GM20000 (cell line): ENCODE results near the gene B4GALT3.
A peak's percentile ranks its signal among the peaks of the same experiment; 100 is the strongest.

Experiments used
- DNase-seq: peaks from one replicate; pipeline ENCODE4 v3.0.0; 2012; ENCODE audit warnings: low spot score
- TF ChIP-seq, protein P1 (sequence below): IDR thresholded peaks from 2 replicates; pipeline ENCODE4 v1.5.1; 2012; ENCODE audit warnings: mild to moderate bottlenecking, control low read depth; ENCODE audit errors: extremely low read depth, missing control alignments

B4GALT3 gene

DNA sequence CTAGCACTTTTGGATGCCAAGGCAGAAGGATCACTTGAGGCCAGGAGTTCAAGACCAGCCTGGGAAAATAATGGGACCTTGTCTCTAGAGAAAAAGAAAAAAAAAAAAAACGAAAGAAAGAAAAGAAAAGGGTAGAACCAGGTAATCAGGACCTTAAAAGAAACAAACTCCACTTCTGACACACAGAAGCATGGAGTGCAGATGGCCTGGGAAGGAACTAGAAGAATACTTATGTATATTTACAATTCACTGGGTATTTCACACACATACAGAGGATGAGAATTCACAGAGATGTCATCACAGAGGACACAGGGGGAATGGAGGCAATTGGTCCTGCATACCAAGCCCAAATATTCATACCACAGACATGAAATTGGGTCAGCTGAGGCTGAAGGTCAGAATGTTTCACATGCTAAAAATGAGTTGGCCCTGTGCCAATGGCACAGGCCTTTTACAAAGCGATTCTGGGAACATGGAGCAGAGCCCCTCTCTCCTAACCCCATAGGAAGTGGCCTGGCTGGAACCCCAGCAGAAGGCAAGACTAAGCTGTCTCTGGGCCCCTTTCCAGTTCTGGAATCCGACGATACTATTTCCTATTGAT, 4.4 kb downstream of the B4GALT3 start:
- DNase-seq = no peak
- TF ChIP-seq, protein P1, sequence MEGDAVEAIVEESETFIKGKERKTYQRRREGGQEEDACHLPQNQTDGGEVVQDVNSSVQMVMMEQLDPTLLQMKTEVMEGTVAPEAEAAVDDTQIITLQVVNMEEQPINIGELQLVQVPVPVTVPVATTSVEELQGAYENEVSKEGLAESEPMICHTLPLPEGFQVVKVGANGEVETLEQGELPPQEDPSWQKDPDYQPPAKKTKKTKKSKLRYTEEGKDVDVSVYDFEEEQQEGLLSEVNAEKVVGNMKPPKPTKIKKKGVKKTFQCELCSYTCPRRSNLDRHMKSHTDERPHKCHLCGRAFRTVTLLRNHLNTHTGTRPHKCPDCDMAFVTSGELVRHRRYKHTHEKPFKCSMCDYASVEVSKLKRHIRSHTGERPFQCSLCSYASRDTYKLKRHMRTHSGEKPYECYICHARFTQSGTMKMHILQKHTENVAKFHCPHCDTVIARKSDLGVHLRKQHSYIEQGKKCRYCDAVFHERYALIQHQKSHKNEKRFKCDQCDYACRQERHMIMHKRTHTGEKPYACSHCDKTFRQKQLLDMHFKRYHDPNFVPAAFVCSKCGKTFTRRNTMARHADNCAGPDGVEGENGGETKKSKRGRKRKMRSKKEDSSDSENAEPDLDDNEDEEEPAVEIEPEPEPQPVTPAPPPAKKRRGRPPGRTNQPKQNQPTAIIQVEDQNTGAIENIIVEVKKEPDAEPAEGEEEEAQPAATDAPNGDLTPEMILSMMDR = no peak

DNA sequence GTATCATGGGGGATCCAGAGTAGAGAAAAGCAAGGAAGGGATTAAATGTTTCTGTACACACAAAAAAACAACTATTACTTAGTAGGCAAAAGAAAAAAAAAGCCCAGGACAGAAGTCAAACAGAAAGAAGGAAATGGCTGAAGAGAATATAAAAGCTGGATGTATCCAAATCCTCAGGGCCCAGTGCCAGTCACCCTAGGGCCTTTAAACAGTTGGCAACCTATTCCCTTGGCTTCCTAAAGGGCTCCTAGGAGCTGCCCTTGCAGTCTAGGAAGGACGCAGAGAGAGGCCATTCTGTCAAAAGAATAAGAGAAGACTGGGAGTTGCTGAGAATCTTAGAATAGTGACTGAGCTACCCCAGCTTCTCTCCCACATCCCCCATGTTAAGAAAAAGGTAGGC, 5.0 kb downstream of the B4GALT3 start:
- TF ChIP-seq, protein P1 = no peak
- no peak for DNase-seq

DNA sequence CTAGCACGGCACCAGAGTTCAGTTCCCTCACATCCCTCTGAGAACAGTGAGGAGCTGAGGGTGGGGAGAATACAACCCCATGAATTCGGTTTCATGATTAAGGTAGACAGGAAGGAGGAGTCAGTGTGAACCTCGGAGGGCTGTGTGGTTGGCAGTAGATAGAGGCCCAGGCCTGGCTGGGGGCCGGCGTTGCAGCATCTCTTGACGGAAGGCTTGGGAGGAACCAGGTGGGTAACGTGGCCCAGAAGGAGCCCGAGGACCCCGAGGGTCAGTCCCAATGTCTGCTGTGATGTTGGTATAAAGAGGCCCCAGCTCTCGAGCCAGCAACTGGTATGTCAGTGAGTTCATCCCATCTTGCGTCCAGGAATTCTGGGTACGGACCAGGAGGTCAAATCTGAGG, 5.6 kb downstream of the B4GALT3 start:
- no peak for DNase-seq
- TF ChIP-seq, protein P1 = no peak

DNA sequence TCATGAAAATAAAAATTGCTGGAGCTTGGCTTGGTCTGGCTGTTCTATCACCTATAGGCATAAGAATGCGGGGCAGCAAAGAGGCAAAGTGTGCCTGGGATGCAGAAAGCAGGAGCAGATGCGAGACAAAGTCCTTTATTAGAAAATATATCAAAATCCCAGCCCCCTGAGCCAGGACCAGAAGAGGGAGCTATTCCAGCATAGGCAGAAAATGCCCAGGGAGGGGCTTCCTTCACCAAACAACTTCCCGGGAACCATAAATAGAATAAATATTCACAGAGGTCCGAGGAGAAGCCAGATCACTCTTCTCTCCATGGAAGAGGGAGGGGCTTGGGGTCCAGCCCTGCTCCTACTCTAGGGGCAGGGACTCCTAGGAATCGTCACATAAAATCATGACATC, 6.1 kb downstream of the B4GALT3 start:
- TF ChIP-seq, protein P1 = no peak
- DNase-seq = no peak

DNA sequence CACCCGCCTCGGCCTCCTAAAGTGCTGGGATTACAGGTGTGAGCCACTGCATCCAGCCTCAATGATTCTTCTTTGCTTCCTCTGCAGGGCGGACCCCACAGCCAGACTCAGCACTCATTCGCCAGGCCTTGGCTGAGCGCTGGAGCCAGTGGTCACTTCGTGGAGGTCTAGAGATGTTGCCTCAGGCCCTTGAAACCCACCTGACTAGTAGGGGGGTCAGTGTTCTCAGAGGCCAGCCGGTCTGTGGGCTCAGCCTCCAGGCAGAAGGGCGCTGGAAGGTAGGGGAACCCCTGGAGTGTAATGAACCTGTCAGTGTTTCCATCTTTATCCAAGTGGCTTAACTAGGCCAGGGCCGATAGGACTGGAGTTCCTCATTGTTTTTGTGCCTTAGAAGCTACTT, 8.4 kb downstream of the B4GALT3 start:
- DNase-seq = no peak
- TF ChIP-seq, protein P1 = no peak

DNA sequence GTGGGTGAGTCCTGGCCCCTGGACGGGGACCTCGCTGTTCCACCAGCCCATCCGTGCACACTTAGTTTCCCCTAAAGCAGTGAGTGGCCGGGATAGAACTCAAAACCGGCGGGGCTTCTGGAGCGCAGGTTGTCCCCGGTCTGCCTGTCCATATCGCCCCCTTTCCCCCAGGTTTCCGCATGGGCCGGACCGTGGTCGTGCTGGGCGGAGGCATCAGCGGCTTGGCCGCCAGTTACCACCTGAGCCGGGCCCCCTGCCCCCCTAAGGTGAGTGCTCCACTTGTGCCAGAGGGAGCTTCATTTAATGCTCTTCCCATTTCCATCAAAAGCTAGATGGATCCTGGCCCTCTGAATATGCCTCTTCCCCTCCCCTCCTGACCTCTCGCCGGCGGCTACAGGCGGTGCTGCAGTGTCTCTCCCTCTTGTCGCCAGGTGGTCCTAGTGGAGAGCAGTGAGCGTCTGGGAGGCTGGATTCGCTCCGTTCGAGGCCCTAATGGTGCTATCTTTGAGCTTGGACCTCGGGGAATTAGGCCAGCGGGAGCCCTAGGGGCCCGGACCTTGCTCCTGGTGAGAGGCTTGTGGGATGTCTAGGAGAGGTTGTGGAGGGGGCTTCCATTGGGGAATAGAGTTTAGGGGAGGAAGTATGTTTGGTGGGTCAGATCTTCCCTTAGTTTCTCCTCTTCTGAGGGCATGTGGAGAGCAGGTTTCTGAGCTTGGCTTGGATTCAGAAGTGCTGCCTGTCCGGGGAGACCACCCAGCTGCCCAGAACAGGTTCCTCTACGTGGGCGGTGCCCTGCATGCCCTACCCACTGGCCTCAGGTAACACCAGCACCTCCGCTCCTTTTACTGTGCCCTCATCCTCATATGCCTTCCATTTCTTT, 10.4 kb downstream of the B4GALT3 start:
- TF ChIP-seq, protein P1 = no peak
- DNase-seq = no peak

DNA sequence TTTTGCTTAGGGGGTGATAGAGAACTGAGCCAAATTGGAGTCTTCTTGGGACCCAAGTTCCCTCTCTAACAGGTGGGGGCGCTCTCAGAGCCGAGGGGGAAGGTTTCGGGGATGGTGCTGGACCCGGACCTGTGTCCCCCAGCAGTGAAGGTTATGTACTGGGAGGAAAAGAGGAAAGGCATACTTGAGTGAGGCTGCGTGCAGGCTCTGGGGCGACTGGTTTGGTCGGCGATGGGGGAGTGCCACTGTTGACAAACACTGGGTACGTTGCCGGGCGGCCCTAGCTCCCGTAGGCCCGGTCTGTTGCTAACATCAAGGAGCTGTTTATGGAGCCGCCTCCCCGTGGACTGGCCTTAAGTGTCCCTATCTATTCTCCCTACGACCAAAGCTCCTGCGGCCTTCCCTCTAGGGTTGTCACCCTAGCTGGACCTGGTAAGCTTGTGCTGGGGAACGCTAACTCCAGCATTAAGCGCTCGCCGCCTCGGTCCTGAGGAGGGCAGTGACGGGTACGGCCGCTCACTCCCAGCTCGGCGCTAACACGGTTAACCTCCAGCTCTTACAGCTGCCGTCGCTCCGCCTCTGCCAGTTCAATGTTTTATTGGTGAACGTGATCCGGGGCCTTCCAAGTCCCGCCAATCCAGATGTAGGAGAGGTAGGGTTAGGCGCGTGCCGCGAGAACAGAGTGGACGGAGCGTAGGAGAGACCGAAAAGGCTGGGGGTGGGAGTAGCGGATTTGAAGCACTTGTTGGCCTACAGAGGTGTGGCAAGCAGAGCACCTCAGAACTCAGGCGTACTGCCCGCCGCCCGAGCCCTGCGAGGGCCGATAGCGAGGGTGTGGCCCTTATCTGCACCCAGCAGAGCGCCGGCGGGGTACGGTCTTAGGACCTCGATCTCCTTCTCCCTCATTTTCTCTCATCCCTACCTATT, 11.3 kb downstream of the B4GALT3 start, which contains the start of gene PPOX:
TSS of gene PPOX (plus strand) at position 685 of the 927 bp plus-strand sequence. CDS start 422 bp downstream, outside the sequence.
- TF ChIP-seq, protein P1 = peak; percentile 37

More for the DNA sequence above, 11.3 kb downstream of the B4GALT3 start, which contains the start of gene PPOX:
- peak; percentile 90 for DNase-seq
